GM12874 (cell line): ENCODE measurements around the gene TRMT44.

Source experiments
- TF ChIP-seq, protein P1 (sequence below): IDR thresholded peaks from 2 replicates; pipeline ENCODE4 v1.5.1; 2011; ENCODE audit warnings: low read depth, mild to moderate bottlenecking, control low read depth, low read length, moderate library complexity; ENCODE audit not compliant: insufficient read depth

The TRMT44 gene

DNA sequence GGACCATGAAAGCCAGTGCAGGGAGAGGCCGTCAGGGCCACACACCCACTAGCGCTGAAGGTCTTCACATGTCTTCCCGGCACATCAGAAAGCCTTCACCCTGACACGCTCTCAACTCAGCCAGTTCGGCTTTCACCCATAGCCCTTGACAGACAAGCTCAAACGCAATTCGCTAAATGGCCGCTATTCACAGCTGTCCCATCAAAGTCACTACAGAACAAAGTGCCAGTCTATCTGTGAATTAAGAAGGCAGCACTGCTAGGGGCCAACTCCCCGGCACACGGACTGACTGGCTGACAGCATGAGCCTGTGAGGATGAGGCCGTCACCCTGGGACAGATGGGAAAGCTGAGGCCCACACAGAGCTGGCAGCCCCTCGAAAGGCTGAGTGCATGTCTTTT, 45.8 kb upstream of the TRMT44 start:
- TF ChIP-seq, protein P1, sequence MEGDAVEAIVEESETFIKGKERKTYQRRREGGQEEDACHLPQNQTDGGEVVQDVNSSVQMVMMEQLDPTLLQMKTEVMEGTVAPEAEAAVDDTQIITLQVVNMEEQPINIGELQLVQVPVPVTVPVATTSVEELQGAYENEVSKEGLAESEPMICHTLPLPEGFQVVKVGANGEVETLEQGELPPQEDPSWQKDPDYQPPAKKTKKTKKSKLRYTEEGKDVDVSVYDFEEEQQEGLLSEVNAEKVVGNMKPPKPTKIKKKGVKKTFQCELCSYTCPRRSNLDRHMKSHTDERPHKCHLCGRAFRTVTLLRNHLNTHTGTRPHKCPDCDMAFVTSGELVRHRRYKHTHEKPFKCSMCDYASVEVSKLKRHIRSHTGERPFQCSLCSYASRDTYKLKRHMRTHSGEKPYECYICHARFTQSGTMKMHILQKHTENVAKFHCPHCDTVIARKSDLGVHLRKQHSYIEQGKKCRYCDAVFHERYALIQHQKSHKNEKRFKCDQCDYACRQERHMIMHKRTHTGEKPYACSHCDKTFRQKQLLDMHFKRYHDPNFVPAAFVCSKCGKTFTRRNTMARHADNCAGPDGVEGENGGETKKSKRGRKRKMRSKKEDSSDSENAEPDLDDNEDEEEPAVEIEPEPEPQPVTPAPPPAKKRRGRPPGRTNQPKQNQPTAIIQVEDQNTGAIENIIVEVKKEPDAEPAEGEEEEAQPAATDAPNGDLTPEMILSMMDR, result no peak

DNA sequence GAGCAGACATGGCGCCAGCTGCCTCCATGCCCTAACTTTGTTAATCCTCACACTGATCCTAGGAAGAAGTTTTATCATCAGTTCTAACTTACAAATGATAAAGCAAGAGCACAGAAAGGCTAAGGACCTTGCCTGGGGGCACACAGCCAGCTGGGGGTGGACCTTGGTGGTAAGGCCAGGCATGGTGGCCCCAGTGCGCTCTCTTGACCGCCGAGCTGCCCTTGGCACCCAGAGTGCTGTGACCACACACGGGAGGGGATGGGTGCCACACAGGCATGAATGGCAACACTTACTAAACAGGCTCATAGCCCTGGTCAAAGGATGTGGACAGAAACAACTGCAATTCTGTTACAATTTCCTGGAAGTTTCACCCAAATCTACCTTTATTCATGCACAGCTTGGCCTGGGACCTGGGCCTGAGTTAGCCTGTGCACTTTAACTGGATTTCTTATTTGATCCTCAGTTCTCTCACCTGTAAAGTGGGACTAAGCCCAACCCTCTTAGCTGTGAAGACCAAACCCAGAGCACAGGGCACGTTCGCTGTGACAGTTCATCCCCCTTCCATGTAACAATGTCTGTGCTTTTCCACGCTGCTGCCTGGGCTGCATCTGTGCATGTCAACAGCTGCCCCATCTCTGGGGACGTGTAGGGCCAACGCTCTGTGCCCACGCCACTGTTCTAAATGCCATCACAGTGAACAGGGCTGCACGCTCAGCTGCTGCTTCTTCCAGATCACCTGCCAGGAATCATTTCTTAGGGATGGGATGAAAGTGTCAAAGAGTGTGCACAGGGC, 44.9 kb upstream of the TRMT44 start:
- TF ChIP-seq, protein P1, result no peak

DNA sequence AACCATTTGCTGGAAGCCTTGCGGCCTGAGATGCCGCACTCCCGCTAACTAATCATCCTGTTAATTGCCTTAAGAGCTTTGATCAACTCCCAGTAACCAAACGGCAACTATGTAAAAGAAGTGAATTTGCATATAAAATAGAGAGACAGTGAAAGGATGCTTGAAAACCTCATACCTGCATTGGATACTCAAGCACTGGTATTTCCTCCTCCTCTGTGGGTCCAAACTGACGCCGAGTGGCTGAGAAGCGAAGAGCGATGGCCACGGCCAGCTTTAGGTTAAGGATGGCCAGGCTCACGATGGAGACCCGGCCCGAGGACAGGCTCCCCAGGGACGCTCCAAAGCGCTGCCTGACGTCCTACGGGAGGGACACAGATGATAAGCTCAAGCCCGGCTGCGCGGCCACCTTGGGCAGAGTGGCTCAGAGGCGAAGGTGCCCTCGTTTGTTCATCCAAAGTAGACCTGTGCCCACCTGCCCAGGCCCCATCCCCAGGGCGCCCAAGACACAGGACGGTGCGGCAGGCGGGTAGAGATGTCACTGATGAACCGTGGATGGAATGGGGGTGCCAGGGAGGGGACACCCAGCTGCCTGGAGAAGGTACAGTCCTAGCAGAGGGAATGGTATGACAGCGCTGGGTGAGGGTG, 43.7 kb upstream of the TRMT44 start:
- TF ChIP-seq, protein P1, result no peak

DNA sequence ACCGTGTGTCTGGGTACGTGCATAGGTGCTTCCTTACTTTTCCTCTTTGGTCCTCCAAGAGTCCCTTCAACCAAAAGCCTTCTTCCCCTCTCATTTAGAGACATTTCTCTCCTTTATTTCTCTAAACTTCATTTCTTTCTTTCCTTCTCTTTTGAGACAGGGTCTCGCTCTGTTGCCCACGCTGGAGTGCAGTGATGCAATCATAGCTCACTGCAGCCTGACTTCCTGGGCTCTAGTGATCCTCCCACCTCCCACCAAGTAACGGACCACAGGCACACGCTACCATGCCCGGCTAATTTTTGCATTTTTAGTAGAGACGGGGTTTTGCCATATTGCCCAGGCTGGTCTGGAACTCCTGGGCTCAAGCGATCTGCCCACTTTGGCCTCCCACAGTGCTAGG, 42.2 kb upstream of the TRMT44 start:
- TF ChIP-seq, protein P1, result no peak

DNA sequence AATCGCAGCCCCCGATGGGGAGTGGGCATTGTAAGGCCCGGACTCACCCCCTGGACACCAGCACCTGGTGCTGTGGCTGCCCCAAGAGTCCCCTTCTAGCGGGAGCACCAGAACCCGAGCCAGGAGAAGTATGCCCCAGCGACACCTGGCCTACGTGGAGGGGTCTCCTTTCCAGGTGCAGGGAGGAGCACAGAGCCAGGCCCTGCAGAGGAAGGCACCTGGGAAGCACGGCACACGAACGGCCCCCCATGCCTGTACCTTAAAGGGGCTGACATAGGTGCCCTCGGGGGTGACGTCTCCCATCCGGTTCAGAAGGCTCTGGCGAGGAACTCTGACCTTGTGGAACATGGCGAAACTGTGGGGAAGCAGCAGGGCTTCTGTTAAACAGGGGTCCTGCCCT, 41.3 kb upstream of the TRMT44 start:
- TF ChIP-seq, protein P1, result no peak

DNA sequence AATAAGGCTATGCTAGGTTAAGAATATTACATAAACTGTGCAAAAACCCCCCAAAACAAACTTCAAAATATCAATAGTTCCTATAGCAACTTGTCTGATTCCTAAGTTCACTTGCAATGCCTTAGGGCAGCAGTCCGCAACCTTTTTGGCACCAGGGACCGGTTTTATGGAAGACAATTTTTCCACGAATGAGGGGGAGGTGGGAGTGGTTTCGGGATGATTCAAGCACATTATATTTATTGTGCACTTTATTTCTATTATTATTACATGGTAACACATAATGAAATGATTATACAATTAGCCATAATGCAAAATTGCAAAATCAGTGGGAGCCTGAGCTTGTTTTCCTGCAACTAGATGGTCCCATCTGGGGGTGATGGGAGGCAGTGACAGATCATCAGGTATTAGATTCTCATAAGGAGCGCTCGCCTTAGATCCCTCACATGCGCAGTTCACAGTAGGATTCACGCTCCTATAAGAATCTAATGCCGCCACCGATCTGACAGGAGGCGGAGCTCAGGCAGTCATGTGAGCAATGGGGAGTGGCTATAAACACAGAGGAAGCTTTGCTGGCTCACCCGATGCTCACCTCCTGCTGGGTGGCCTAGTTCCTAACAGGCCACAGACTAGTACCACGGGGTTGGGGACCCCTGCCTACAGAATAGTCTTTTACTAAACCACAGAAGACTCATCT, 39.8 kb upstream of the TRMT44 start:
- TF ChIP-seq, protein P1, result no peak

DNA sequence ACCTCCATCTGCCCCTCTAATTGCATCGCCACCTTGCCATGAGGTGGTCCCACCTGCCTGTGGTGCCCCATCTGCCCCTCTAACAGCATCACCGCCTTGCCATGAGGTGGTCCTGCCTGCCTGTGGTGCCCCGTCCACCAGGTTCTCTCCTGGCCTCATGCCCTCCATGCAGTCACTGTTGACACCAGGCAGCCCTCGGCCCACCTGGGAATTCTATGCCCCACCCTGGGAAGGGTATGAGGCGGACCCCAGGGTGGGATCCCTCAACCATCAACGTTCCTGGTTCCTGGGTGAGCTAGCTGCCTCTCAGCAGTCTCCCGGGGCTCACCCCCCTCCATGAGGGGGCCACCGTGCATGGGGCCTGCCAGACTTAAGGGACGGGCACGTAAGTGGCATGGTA, 38.9 kb upstream of the TRMT44 start:
- TF ChIP-seq, protein P1, result no peak
